HG02678 (cell line): ENCODE data around the gene CFAP100.

Experiments used
- ATAC-seq: cut with Tn5 transposase; IDR thresholded peaks from one replicate; pipeline ENCODE4 v1.9.1; 2021; ENCODE audit warnings: mild to moderate bottlenecking, moderate library complexity; ENCODE audit not compliant: unreplicated experiment

CFAP100 gene

GRCh38 chr3:126419886-126420786 is 25.4 kb downstream of the CFAP100 start:
- no peak for ATAC-seq

GRCh38 chr3:126421573-126422119 is 26.9 kb downstream of the CFAP100 start:
- no peak for ATAC-seq

- no peak for ATAC-seq
These were observed 27.4 kb downstream of the CFAP100 start for GRCh38 chr3:126422121-126422520.

- no peak for ATAC-seq
These were observed 27.9 kb downstream of the CFAP100 start for GRCh38 chr3:126422571-126423091.

- no peak for ATAC-seq
These were observed 28.7 kb downstream of the CFAP100 start for GRCh38 chr3:126423191-126424038.

- ATAC-seq, result no peak
These were observed 29.5 kb downstream of the CFAP100 start for GRCh38 chr3:126424039-126424717.

GRCh38 chr3:126424751-126425150 is 30.0 kb downstream of the CFAP100 start:
- no peak for ATAC-seq

GRCh38 chr3:126431103-126431534 is 36.4 kb downstream of the CFAP100 start:
- ATAC-seq, result peak; percentile 85

GRCh38 chr3:126432361-126433104 is 37.8 kb downstream of the CFAP100 start:
- no peak for ATAC-seq

GRCh38 chr3:126433105-126433430 is 38.4 kb downstream of the CFAP100 start:
- ATAC-seq, result no peak

GRCh38 chr3:126433496-126434263 is 39.0 kb downstream of the CFAP100 start:
- ATAC-seq, result no peak

- no peak for ATAC-seq
These were observed 39.5 kb downstream of the CFAP100 start for GRCh38 chr3:126434264-126434590.

GRCh38 chr3:126434931-126435411 is 40.3 kb downstream of the CFAP100 start:
- no peak for ATAC-seq

GRCh38 chr3:126435456-126436315 is 41.0 kb downstream of the CFAP100 start:
- no peak for ATAC-seq

GRCh38 chr3:126436826-126437717 is 42.4 kb downstream of the CFAP100 start:
- ATAC-seq, result no peak

GRCh38 chr3:126438186-126438585 is 43.5 kb downstream of the CFAP100 start:
- no peak for ATAC-seq

GRCh38 chr3:126438746-126439145 is 44.0 kb downstream of the CFAP100 start:
- no peak for ATAC-seq
